Mesothelial cell of epicardium (in vitro differentiated cells): ENCODE data around the gene HINT1. TPM values are rescaled to one million over a fixed set of nuclear protein-coding genes. Genes with fewer than 3 reads are reported as not detected.
"Not testable (repeated sequence)": the region's sequence is repeated elsewhere in the genome, so short reads cannot be mapped to it uniquely, and the experiment has no call there.

Source experiments
- DNase-seq, 2 experiments: peaks; one replicate each; pipeline ENCODE4 v3.0.0; 2021; ENCODE audit warnings: low spot score in 2 of 2; ENCODE audit not compliant: unreplicated experiment in 2 of 2
- H3K27ac Mint-ChIP-seq: 2 replicates; pipeline ENCODE4 v1.8.0; 2021; ENCODE audit warnings: mixed read lengths
- H3K27me3 Mint-ChIP-seq: 2 replicates; pipeline ENCODE4 v1.8.0; 2021; ENCODE audit warnings: low read depth, mixed read lengths
- H3K36me3 Mint-ChIP-seq: 2 replicates; pipeline ENCODE4 v1.8.0; 2021; ENCODE audit warnings: mixed read lengths
- H3K4me1 Mint-ChIP-seq: 2 replicates; pipeline ENCODE4 v1.8.0; 2021; ENCODE audit warnings: mixed read lengths
- H3K4me3 Mint-ChIP-seq: 2 replicates; pipeline ENCODE4 v1.8.0; 2021; ENCODE audit warnings: mild to moderate bottlenecking, moderate library complexity, mixed read lengths
- H3K9me3 Mint-ChIP-seq: 2 replicates; pipeline ENCODE4 v1.8.0; 2021; ENCODE audit warnings: mixed read lengths
- CTCF ChIP-seq: fragments of 200-600 bp; sonication (generic); IDR thresholded peaks from one replicate; pipeline ENCODE4 v1.5.0; 2021; ENCODE audit warnings: antibody characterized with exemption; ENCODE audit not compliant: unreplicated experiment
- total RNA-seq: library from RNA; stranded (reverse); gene quantifications from 3 replicates; pipeline ENCODE4 v1.2.1, GENCODE V29; 2021

The HINT1 gene
- total RNA-seq, 1 donor from 2014 or later, result 180 TPM

DNA sequence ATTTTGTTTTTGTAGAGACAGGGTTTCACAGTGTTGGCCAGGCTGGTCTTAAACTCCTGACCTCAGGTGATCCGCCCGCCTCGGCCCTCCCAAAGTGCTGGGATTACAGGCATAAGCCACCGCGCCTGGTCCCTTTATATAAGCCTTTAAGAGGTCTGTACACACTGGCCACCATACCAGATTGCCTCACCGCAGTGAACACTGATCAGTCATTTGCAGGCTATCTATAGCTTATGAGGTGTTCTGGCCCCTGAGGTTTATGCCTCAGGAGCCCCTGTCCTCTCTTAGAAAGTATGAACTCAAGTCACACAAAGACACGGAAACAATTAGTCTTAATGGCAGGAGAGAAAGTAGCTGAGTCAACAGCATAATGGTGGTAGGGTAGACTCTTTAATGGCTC, 14.6 kb downstream of the HINT1 start:
- H3K9me3 Mint-ChIP-seq, result no peaks in the 10 kb centered on the region
- H3K36me3 Mint-ChIP-seq, result no peaks in the 10 kb centered on the region
- H3K27ac Mint-ChIP-seq, result no peak overlapping the region
- H3K27me3 Mint-ChIP-seq, result no peaks in the 10 kb centered on the region
- H3K4me1 Mint-ChIP-seq, result peaks cover 3% of the 10 kb centered on the region
- TF ChIP-seq CTCF, result no peak
- H3K4me3 Mint-ChIP-seq, result no peak overlapping the region
- no peak for DNase-seq

- H3K4me3 Mint-ChIP-seq, result no peak overlapping the region
- H3K27ac Mint-ChIP-seq, result no peak overlapping the region
- no peaks in the 10 kb centered on the region for H3K36me3 Mint-ChIP-seq
- H3K9me3 Mint-ChIP-seq, result no peaks in the 10 kb centered on the region
- no peaks in the 10 kb centered on the region for H3K27me3 Mint-ChIP-seq
- peaks cover 3% of the 10 kb centered on the region for H3K4me1 Mint-ChIP-seq
- no peak for DNase-seq
- TF ChIP-seq CTCF, result no peak
Measured at GRCh38 chr5:131148835-131149234, 16.2 kb downstream of the HINT1 start.

GRCh38 chr5:131147258-131147657, 17.8 kb downstream of the HINT1 start:
- no peak for DNase-seq
- no peaks in the 10 kb centered on the region for H3K9me3 Mint-ChIP-seq
- H3K4me1 Mint-ChIP-seq, result peaks cover 3% of the 10 kb centered on the region
- no peaks in the 10 kb centered on the region for H3K27me3 Mint-ChIP-seq
- no peak for TF ChIP-seq CTCF
- no peak overlapping the region for H3K4me3 Mint-ChIP-seq
- H3K36me3 Mint-ChIP-seq, result no peaks in the 10 kb centered on the region
- no peak overlapping the region for H3K27ac Mint-ChIP-seq

DNA sequence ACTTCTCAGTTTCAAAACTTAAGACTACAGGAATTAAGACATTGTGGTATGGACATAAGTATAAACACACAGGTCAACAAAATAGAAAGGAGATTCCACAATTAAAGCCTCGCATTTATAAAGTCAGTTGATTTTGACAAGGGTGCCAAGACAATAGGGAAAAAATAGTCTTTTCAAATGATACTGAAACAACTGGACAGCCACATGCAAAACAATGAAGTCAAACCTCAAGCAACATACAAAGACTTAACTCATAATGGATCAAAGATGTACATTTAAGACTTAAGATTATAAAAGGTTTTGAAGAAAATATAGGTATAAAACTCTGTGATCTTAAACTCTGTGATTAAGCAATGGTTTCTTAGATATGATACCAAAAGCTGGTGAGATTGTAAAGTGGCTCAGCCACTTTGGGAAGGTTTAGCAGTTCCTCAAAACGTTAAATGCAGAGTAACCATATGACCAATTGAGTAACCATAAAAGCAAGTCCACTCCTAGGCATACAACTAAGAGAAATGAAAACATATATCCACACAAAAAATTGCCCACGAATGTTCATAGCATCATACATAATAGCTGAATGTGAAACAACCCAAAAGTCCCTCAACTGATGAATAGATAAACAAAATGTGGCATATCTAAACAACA, 22.0 kb downstream of the HINT1 start:
- Mint-ChIP-seq H3K9me3 (peaks cover 6% of the 10 kb centered on the region), H3K36me3 (no peaks in the 10 kb centered on the region), H3K27me3 (no peaks in the 10 kb centered on the region), H3K4me1 (no peaks in the 10 kb centered on the region), H3K27ac (no peak overlapping the region), H3K4me3 (no peak overlapping the region)
- no peak for DNase-seq
- TF ChIP-seq CTCF, result no peak

- H3K36me3 Mint-ChIP-seq, result no peaks in the 10 kb centered on the region
- no peak overlapping the region for H3K27ac Mint-ChIP-seq
Measured at GRCh38 chr5:131139321-131139720, 25.7 kb downstream of the HINT1 start.

GRCh38 chr5:131138406-131138805, 26.6 kb downstream of the HINT1 start:
- H3K4me1 Mint-ChIP-seq, DNase-seq, H3K4me3 Mint-ChIP-seq, H3K27ac Mint-ChIP-seq, H3K27me3 Mint-ChIP-seq, H3K36me3 Mint-ChIP-seq: not testable (repeated sequence)
- H3K9me3 Mint-ChIP-seq, result peaks cover 12% of the 10 kb centered on the region

More at GRCh38 chr5:131139321-131139720, 25.7 kb downstream of the HINT1 start:
- no peak for TF ChIP-seq CTCF
- H3K4me3 Mint-ChIP-seq, result no peak overlapping the region
- peaks cover 5% of the 10 kb centered on the region for H3K27me3 Mint-ChIP-seq
- no peaks in the 10 kb centered on the region for H3K4me1 Mint-ChIP-seq
- H3K9me3 Mint-ChIP-seq, result peaks cover 12% of the 10 kb centered on the region
- DNase-seq, result no peak

- not testable (repeated sequence) for H3K36me3 Mint-ChIP-seq, H3K27ac Mint-ChIP-seq, DNase-seq, H3K27me3 Mint-ChIP-seq, H3K4me3 Mint-ChIP-seq, H3K4me1 Mint-ChIP-seq
- H3K9me3 Mint-ChIP-seq, result peaks cover 12% of the 10 kb centered on the region
Measured at GRCh38 chr5:131133091-131133490, 32.0 kb downstream of the HINT1 start.
